Glutamatergic neuron (in vitro differentiated cells): Measurements from ENCODE around the gene DOK5. TPM values are rescaled to one million over a fixed set of nuclear protein-coding genes. Genes with fewer than 3 reads are reported as not detected.

Experiments
- DNase-seq: peaks from one replicate; pipeline ENCODE4 v3.0.0; 2022
- H3K27ac Mint-ChIP-seq: one replicate; pipeline ENCODE4 v1.8.0; 2020; ENCODE audit warnings: mild to moderate bottlenecking, mixed read lengths, inconsistent platforms; ENCODE audit not compliant: unreplicated experiment
- H3K27me3 Mint-ChIP-seq: one replicate; pipeline ENCODE4 v1.8.0; 2020; ENCODE audit warnings: mild to moderate bottlenecking, moderate library complexity, mixed read lengths, inconsistent platforms; ENCODE audit not compliant: unreplicated experiment
- H3K36me3 Mint-ChIP-seq: one replicate; pipeline ENCODE4 v1.8.0; 2020; ENCODE audit warnings: mild to moderate bottlenecking, mixed read lengths, inconsistent platforms; ENCODE audit not compliant: unreplicated experiment
- H3K4me1 Mint-ChIP-seq: one replicate; pipeline ENCODE4 v1.8.0; 2020; ENCODE audit warnings: mild to moderate bottlenecking, low read depth, mixed read lengths, inconsistent platforms; ENCODE audit not compliant: unreplicated experiment
- H3K4me3 Mint-ChIP-seq: one replicate; pipeline ENCODE4 v1.8.0; 2020; ENCODE audit warnings: mild to moderate bottlenecking, mixed read lengths, inconsistent platforms; ENCODE audit not compliant: unreplicated experiment
- H3K9me3 Mint-ChIP-seq: one replicate; pipeline ENCODE4 v1.8.0; 2020; ENCODE audit warnings: mild to moderate bottlenecking, moderate library complexity, mixed read lengths, inconsistent platforms; ENCODE audit not compliant: unreplicated experiment
- CTCF ChIP-seq: fragments of 200-600 bp; sonication (generic); IDR thresholded peaks from one replicate; pipeline ENCODE4 v1.5.0; 2021; ENCODE audit not compliant: partially characterized antibody, unreplicated experiment
- total RNA-seq: library from RNA; stranded (reverse); fragmentation: NEBNext Ultra II Directional; extraction: Animal tissue kit (Norgen Biotek cat#: 25700); gene quantifications from one replicate; pipeline ENCODE4 v1.2.1, GENCODE V29; 2021; ENCODE audit not compliant: unreplicated experiment

The DOK5 gene
- total RNA-seq, 1 donor from 2014 or later, result 30.8 TPM

GRCh38 chr20:54654450-54654849 lies 179.1 kb downstream of the DOK5 start:
- Mint-ChIP-seq H3K4me1 (peaks cover 2% of the 10 kb centered on the region), H3K36me3 (no peaks in the 10 kb centered on the region), H3K9me3 (no peaks in the 10 kb centered on the region), H3K27me3 (no peaks in the 10 kb centered on the region), H3K27ac (no peak overlapping the region), H3K4me3 (no peak overlapping the region)
- no peak for DNase-seq
- no peak for TF ChIP-seq CTCF

GRCh38 chr20:54657268-54657826 lies 182.0 kb downstream of the DOK5 start:
- no peak for TF ChIP-seq CTCF
- no peak overlapping the region for H3K27ac Mint-ChIP-seq
- H3K27me3 Mint-ChIP-seq, result no peaks in the 10 kb centered on the region
- H3K4me1 Mint-ChIP-seq, result peaks cover 3% of the 10 kb centered on the region
- DNase-seq, result no peak
- no peaks in the 10 kb centered on the region for H3K9me3 Mint-ChIP-seq
- H3K4me3 Mint-ChIP-seq, result no peak overlapping the region
- H3K36me3 Mint-ChIP-seq, result no peaks in the 10 kb centered on the region

GRCh38 chr20:54658525-54658924 lies 183.1 kb downstream of the DOK5 start:
- no peak for TF ChIP-seq CTCF
- Mint-ChIP-seq H3K27ac (no peak overlapping the region), H3K36me3 (no peaks in the 10 kb centered on the region), H3K27me3 (no peaks in the 10 kb centered on the region), H3K4me1 (peaks cover 3% of the 10 kb centered on the region), H3K4me3 (no peak overlapping the region), H3K9me3 (no peaks in the 10 kb centered on the region)
- DNase-seq, result no peak

GRCh38 chr20:54661265-54661664 lies 185.9 kb downstream of the DOK5 start:
- H3K4me1 Mint-ChIP-seq, result peaks cover 3% of the 10 kb centered on the region
- H3K4me3 Mint-ChIP-seq, result no peak overlapping the region
- TF ChIP-seq CTCF, result no peak
- H3K9me3 Mint-ChIP-seq, result no peaks in the 10 kb centered on the region
- H3K36me3 Mint-ChIP-seq, result no peaks in the 10 kb centered on the region
- no peaks in the 10 kb centered on the region for H3K27me3 Mint-ChIP-seq
- DNase-seq, result no peak
- no peak overlapping the region for H3K27ac Mint-ChIP-seq

- Mint-ChIP-seq H3K4me3 (no peak overlapping the region), H3K4me1 (peaks cover 3% of the 10 kb centered on the region), H3K27me3 (no peaks in the 10 kb centered on the region), H3K27ac (no peak overlapping the region), H3K9me3 (no peaks in the 10 kb centered on the region), H3K36me3 (no peaks in the 10 kb centered on the region)
- DNase-seq, result no peak
- TF ChIP-seq CTCF, result no peak
These were observed 186.6 kb downstream of the DOK5 start for GRCh38 chr20:54661880-54662465.
